Prostate gland (tissue), 2 donors: ENCODE measurements around the gene HNRNPM. TPM values are rescaled to one million over a fixed set of nuclear protein-coding genes. Genes with fewer than 3 reads are reported as not detected.

ENCODE experiments used
- DNase-seq: peaks from one replicate; pipeline ENCODE4 v3.0.0-alpha.2; 2019; ENCODE audit warnings: low spot score
- H3K27ac ChIP-seq, 2 donors: fragments of 200-600 bp; sonication (generic); 2 replicates each; pipeline ENCODE4 v1.5.1; 2017 to 2019
- H3K27me3 ChIP-seq: fragments of 200-600 bp; sonication (generic); replicated peaks from 2 replicates; pipeline ENCODE4 v1.5.1; 2019; ENCODE audit not compliant: insufficient read depth
- H3K36me3 ChIP-seq, 2 donors: fragments of 200-600 bp; sonication (generic); 1 replicate in 1 of 2; 2 replicates in 1 of 2; pipeline versions ENCODE4 v1.5.1 to v1.8.1; 2017 to 2019
- H3K4me1 ChIP-seq: fragments of 200-600 bp; sonication (generic); replicated peaks from 2 replicates; pipeline ENCODE4 v1.5.1; 2019
- H3K4me3 ChIP-seq, 2 donors: fragments of 200-600 bp; sonication (generic); 2 replicates each; pipeline ENCODE4 v1.5.1; 2017 to 2019
- H3K9me3 ChIP-seq: fragments of 200-600 bp; sonication (generic); 2 replicates; pipeline ENCODE4 v1.5.1; 2017
- CTCF ChIP-seq, 4 experiments: fragments of 200-600 bp in 2 of 4; fragments of 450-650 bp in 2 of 4; sonication (generic) in 2 of 4; IDR thresholded peaks; 1 replicate in 3 of 4; 2 replicates in 1 of 4; pipeline ENCODE4 v1.5.1; 2016 to 2019; ENCODE audit warnings: antibody characterized with exemption in 4 of 4, mild to moderate bottlenecking in 2 of 4, moderate library complexity in 2 of 4
- POLR2A ChIP-seq: fragments of 450-650 bp; IDR thresholded peaks from one replicate; pipeline ENCODE4 v1.6.1; 2016; ENCODE audit warnings: antibody characterized with exemption, mild to moderate bottlenecking
- POLR2AphosphoS5 ChIP-seq: sonication (generic); formaldehyde crosslinking; IDR thresholded peaks from one replicate; pipeline ENCODE4 v1.6.1; 2017; ENCODE audit warnings: antibody characterized with exemption
- WGBS: methylation state at CpG from one replicate; pipeline ENCODE4 v1.1.5; 2018; 5-methylcytosine and 5-hydroxymethylcytosine counted together
- intact Hi-C: fragments of 100-400 bp; cut with DNase I; formaldehyde crosslinking; loops from one replicate; pipeline ENCODE4 v1.14.2; 2022
- total RNA-seq, 2 donors: library from RNA; depleted of rRNA; stranded (reverse); fragments of >200 nt; gene quantifications; one replicate each; pipeline ENCODE4 v1.1.0, GENCODE V29; 2016

Gene HNRNPM
- total RNA-seq, 2 donors from 2014 or later, result 111 to 147 TPM

GRCh38 chr19:8499048-8499833 is 54.5 kb downstream of the HNRNPM start:
- Histone ChIP-seq H3K4me1 (no peaks in the 10 kb centered on the region), H3K36me3 (no peaks in the 10 kb centered on the region), H3K27ac (no peak overlapping the region), H3K9me3 (no peaks in the 10 kb centered on the region), H3K4me3 (no peak overlapping the region), H3K27me3 (no peaks in the 10 kb centered on the region)
- TF ChIP-seq POLR2AphosphoS5, result no peak
- no peak for TF ChIP-seq POLR2A
- TF ChIP-seq CTCF (IDR thresholded peaks at IDR 0.05), result no peak
- no peak for DNase-seq
- intact Hi-C loops, result no loop called here
- WGBS, result 93% methylated on average over 27 of the region's 41 CpGs

GRCh38 chr19:8500158-8500557 is 55.4 kb downstream of the HNRNPM start:
- no peaks in the 10 kb centered on the region for H3K27me3 ChIP-seq
- no peak for TF ChIP-seq POLR2A
- TF ChIP-seq CTCF (IDR thresholded peaks at IDR 0.05), result no peak
- TF ChIP-seq POLR2AphosphoS5, result no peak
- H3K4me1 ChIP-seq, result no peaks in the 10 kb centered on the region
- H3K4me3 ChIP-seq, result no peak overlapping the region
- intact Hi-C loops, result loop anchor here (10.0 kb wide), 1 partner anchor 145 kb away; no protein-coding TSS in a partner anchor
- no peak for DNase-seq
- 51% methylated on average over 7 of the region's 7 CpGs for WGBS
- no peaks in the 10 kb centered on the region for H3K9me3 ChIP-seq
- no peak overlapping the region for H3K27ac ChIP-seq
- no peaks in the 10 kb centered on the region for H3K36me3 ChIP-seq

- no peak for DNase-seq
- Histone ChIP-seq H3K27ac (no peak overlapping the region), H3K4me1 (peaks cover 3% of the 10 kb centered on the region), H3K9me3 (no peaks in the 10 kb centered on the region), H3K27me3 (no peaks in the 10 kb centered on the region), H3K36me3 (no peaks in the 10 kb centered on the region), H3K4me3 (no peak overlapping the region)
- TF ChIP-seq POLR2A (no peak), POLR2AphosphoS5 (no peak), CTCF (IDR thresholded peaks at IDR 0.05) (no peak)
- intact Hi-C loops, result loop anchor here (10.0 kb wide), 1 partner anchor 147 kb away; no protein-coding TSS in a partner anchor
- 81% methylated on average over 6 of the region's 6 CpGs for WGBS
These were observed 56.7 kb downstream of the HNRNPM start for GRCh38 chr19:8501516-8501915.

GRCh38 chr19:8501981-8502380 is 57.2 kb downstream of the HNRNPM start:
- no peak for TF ChIP-seq POLR2AphosphoS5
- TF ChIP-seq POLR2A, result no peak
- no peak for TF ChIP-seq CTCF (IDR thresholded peaks at IDR 0.05)
- no peak overlapping the region for H3K4me3 ChIP-seq
- no peaks in the 10 kb centered on the region for H3K9me3 ChIP-seq
- H3K4me1 ChIP-seq, result peaks cover 3% of the 10 kb centered on the region
- H3K36me3 ChIP-seq, result no peaks in the 10 kb centered on the region
- H3K27me3 ChIP-seq, result no peaks in the 10 kb centered on the region
- intact Hi-C loops, result loop anchor here (10.0 kb wide), 1 partner anchor 147 kb away; no protein-coding TSS in a partner anchor
- no peak overlapping the region for H3K27ac ChIP-seq
- no peak for DNase-seq
- 77% methylated on average over 14 of the region's 14 CpGs for WGBS

GRCh38 chr19:8503510-8503909 is 58.7 kb downstream of the HNRNPM start:
- Histone ChIP-seq H3K27me3 (no peaks in the 10 kb centered on the region), H3K27ac (no peak overlapping the region), H3K9me3 (no peaks in the 10 kb centered on the region), H3K4me1 (peaks cover 3% of the 10 kb centered on the region), H3K36me3 (no peaks in the 10 kb centered on the region), H3K4me3 (no peak overlapping the region)
- no peak for DNase-seq
- WGBS, result 96% methylated on average over 5 of the region's 7 CpGs
- TF ChIP-seq CTCF (IDR thresholded peaks at IDR 0.05) (no peak), POLR2A (no peak), POLR2AphosphoS5 (no peak)
- intact Hi-C loops, result loop anchor here (10.0 kb wide), 1 partner anchor 149 kb away; no protein-coding TSS in a partner anchor
